Activated effector memory CD4-positive, alpha-beta T cell treated with Interleukin-2 at 50 U/mL for 16 hours (primary cell): ENCODE measurements around the gene HECTD4.
A peak's percentile ranks its signal among the peaks of the same experiment; 100 is the strongest.

ENCODE experiments used
- DNase-seq: peaks from one replicate; pipeline ENCODE4 v3.0.0-alpha.2; 2020

Gene HECTD4

DNA sequence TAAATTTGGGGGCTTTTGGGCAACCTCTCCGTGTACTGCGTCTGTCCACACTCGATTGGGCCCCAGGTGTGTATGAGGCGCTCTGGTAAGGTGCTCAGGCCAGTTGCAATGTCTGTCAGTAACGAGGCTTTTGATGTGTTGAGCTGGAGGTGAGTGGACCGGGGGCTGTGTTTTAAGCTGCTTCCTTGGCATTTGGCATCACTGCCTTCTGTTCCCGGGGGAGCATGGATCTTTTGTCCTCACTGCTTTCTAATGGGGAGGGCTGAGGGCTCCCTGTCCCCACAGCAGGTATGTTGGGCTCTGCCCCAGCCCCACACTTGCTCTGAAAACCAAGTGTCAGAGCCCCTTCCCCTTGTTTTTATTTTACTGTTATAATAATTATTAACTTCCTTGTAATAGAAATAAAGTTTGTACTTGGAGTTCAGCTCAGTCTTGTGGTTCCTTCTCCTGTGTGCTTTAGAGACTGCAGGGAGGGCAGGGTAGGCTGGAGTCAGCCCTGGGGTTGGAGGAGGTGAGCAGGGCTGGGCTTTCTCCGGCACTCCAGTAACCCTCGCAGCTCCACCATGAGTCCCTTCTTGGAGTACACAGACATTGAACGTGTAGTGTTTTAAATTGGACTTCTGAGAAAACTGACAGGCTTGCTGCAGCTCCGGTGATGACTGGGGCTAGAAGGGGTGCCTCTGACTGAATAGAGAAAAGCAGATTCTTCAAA, 228.9 kb downstream of the HECTD4 start:
- DNase-seq: no peak

DNA sequence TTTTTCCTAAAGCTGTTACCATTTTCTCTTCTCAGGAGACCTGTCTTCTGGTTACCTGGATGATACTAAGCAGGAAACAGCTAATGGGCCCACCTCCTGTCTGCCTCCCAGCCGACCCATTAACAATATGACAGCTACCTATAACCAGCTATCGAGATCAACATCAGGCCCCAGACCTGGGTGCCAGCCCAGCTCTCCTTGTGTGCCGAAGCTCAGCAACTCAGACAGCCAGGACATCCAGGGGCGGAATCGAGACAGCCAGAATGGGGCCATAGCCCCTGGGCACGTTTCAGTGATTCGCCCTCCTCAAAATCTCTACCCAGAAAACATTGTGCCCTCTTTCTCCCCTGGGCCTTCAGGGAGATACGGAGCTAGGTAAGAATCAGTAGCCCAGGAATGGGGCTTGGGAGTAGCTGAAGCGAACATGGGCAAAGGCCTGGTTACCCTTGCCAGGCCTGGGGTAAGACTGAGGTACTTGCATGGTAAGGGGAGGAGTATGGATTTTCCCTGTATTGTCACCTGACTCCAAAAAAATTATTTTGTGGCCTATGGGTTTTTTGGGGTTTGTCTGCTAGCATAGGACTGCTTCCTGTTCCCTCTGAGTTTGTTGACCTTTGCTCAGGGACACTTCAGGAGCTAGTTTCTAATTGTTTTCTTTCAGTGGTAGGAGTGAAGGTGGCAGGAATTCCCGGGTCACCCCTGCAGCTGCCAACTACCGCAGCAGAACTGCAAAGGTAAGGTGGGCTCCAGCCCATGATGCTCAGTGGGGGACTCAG, 230.3 kb downstream of the HECTD4 start:
- no peak for DNase-seq

DNA sequence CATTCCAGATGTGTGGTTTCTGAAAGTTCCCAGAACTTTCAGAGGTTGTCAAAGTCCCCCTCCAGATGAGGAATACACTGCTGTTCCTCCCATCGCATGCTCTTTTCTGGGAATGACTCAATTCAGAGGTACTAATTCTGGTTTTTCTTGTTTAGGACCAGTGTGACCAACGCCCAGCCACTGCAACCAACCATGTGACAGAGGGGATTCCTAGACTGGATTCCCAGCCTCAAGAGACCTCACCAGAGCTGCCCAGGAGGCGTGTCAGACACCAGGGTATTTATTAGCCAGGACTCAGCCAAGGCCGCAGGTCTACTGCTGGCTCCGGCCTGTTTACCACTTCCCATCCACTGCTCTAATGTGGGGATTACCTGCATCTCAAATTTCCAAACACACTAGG, 232.6 kb downstream of the HECTD4 start:
- no peak for DNase-seq

DNA sequence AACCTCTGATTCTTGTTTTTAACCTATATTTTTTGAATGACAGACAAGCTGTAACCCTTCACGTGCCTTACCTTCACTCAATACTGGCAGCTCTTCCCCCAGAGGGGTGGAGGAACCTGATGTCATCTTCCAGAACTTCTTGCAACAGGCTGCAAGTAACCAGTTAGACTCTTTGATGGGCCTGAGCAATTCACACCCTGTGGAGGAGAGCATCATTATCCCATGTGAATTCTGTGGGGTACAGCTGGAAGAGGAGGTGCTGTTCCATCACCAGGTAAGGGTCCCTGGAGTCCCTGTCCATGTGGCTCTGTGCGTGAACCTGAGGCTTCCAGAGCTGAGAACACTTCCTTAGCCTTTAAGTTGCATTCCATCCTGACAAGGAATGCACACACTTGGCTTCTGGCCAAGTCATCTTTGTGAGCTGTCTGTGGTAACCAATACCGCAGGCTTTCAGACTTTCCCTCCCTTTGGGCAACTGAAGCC, 234.2 kb downstream of the HECTD4 start:
- no peak for DNase-seq

DNA sequence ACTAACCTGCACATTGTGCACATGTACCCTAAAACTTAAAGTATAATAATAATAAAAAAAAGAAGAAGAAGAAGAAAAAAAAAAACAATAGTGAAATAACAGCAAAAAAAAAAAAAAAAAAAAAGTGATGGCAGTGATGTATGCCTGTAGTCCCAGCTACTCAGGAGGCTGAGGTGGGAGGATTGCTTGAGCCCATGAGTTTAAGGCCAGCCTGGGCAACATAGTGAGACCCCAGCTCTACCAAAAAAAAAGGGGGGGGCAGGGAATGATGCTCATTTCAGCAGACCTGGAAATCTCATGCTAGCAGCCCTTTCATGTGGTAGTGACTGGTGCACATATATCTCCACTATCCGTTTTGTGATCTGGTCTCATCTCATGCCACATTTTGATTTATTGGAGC, 236.1 kb downstream of the HECTD4 start:
- no peak for DNase-seq

DNA sequence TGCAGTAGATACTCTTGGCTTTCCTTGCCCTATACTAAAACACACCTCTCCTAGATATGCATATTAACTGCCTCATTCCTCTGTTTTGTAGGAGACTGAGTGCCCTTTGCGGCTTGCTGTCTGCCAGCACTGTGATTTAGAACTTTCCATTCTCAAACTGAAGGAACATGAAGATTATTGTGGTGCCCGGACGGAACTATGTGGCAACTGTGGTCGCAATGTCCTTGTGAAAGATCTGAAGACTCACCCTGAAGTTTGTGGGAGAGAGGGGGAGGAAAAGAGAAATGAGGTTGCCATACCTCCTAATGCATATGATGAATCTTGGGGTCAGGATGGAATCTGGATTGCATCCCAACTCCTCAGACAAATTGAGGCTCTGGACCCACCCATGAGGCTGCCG, 241.5 kb downstream of the HECTD4 start:
- DNase-seq: no peak

DNA sequence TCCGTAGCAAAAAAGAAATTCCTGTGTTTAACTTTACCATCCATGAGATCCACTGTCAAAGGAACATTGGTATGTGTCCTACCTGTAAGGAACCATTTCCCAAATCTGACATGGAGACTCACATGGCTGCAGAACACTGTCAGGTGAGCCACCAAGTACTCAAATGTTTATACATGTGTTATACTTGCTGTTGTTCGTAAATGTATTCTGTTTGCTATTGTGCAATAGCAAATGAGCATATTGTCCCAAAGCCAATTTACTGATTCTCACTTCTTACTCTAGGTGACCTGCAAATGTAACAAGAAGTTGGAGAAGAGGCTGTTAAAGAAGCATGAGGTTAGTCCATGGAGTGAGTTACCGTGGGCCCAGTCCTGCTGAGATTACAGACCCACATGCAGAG, 247.5 kb downstream of the HECTD4 start:
- DNase-seq: no peak

DNA sequence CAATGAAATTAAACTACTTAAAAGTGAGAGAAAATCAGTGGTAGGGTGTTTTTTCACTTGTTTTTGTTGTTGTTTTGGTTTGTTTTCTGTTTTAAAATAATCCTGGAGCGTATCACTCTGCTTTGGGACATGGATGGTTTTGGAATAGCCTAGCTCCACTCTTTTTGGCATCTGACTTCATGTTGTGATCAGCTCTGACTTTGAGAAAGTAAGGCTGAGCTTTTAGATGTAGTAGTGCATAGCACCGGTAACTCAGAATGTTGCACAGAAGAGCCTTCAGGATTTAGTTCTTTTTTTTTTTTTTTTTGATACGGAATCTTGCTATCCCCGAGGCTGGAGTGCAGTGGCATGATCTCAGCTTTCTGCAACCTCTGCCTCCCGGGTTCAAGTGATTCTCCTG, 248.8 kb downstream of the HECTD4 start:
- DNase-seq: no peak

DNA sequence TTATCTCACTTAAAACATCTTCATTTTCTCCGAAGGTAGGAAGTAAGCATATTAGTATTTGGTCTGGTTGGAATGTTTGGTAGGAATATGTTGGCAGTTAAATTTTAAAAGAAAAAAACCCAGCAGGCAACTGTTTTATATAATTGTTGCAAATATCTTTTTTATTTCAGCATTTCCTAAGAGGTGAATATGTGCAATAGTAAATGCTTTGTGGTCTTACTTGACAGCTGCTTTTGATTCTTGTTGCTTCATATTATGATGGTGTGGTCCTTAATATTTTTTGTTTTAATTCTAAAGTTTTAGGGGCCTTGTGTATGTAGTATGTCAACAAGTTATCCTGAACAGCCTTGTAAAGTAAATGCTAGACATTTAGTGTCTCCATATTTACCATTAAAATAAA, 250.5 kb downstream of the HECTD4 start:
- DNase-seq: no peak

DNA sequence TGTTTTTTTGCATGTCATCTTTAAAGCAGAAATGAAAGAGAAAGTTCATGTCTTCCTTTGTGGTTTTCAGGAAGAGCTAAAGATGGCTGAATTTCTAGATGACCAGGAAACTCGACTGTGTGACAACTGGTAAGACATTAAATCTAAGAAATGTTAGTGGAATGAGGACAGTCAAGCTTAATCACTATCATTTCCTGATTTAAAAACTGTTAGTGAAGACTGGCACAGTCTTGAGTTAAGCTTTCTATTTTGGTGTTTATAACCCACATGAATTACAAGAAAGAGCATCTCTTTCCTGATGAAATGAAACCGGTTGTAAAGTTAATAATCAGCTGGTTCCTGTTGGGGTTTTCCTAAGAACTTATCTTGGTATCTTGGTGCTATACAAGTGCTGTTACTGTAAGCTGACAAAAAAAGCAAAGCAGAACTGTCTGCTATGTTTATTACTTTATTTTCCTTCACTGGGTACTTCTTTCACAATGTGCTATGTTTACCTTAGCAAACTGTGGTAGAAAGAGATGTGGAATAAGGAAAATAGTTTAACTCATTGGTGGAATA, 251.7 kb downstream of the HECTD4 start:
- DNase-seq: no peak

DNA sequence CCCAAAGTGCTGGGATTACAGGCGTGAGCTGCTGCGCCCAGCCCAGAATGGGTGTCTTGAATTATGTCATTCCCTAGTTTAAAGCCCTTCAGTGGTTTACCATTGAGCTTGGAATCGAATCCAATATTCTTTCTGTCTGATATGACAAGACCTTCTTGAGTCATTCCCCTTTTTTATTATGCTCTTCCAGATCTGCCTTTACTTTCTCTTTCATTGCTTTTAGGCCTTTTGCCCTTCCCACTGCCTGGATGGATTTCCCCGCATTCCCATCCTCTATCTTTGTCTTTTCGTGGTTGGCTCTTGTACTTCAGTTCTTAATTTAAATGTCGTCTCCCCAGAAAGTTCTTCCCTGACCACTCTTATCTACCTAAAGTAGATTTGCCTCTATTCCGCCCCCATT, 255.3 kb downstream of the HECTD4 start:
- no peak for DNase-seq

DNA sequence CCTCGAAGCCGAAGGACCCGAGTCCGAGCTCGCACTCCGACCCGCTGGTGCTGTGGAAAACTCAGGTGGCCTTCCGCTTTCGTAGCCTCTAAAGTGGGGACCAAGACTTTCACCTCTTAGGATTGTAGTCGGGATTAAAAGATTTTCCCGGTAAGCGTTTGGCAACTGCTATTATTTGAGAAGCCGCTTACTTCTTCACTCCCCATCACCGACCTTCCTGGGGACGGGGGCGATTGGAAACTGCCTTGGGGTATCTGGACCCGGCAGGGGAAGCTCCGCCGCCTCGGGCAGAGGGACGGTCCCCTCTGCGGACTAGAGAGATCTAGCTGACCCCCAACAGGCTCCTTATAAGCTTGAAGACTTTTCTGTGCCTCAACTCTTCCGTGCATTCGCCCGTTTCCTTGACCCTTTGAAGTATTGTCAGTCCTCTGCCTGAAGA, 256.2 kb downstream of the HECTD4 start:
- DNase-seq: no peak

DNA sequence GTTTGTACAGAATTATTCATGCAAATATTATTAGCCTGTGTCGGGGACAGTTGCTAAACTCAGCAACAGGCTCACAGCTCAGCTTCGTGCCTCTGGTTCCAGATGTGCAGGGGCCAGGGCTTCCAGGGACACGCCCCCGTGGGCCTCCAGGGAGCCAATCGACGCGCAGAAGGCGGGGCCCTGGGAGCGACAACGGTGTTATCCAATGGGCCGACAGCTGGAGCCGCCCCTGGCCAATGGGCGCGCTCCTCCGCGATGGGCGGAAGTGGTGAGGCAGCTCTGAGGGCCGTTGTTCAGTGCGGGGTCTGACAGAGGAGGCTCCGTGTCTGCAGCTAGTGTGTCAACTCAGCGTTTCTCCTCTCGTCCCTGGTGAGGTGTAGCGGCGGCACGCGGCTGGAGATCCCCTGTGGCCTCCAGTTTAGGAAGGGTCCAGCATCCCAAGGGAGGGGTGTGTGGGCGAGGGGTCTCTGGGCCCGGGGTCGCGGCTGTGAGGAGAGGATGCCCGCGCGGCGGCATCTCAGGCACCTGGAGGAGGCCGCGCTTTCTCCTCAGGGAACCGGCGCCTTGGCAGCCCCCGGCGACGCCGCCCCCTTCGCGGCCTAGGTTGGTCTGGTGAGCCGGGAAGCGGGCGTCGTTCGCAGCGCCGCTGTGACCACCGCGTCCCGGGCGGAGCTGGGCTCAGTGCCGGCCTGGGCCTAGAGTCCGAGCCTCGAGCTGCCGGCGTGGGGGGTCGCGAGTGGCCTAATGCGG, 256.8 kb downstream of the HECTD4 start, which contains the start of gene TRAFD1:
Gene TRAFD1, plus strand, starts transcription at position 311 of the 750 bp plus-strand sequence. CDS start 4,963 bp downstream, outside the sequence.
- DNase-seq: peak; percentile 99

DNA sequence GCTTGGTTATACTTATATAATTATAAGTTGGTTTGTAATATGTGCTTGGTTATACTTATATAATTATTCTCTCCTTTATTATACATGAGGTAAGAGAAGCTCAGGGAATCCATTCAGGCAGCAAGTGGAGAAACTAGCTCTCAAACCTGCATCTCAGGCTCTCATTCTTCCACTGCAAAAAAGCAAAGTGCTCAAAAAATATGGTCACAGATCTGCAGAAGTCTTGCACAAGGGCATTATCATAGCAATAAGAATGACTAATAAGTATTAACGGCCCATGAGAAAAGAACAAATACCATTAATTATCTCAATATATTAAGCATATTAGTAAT, 257.3 kb downstream of the HECTD4 start:
- no peak for DNase-seq

DNA sequence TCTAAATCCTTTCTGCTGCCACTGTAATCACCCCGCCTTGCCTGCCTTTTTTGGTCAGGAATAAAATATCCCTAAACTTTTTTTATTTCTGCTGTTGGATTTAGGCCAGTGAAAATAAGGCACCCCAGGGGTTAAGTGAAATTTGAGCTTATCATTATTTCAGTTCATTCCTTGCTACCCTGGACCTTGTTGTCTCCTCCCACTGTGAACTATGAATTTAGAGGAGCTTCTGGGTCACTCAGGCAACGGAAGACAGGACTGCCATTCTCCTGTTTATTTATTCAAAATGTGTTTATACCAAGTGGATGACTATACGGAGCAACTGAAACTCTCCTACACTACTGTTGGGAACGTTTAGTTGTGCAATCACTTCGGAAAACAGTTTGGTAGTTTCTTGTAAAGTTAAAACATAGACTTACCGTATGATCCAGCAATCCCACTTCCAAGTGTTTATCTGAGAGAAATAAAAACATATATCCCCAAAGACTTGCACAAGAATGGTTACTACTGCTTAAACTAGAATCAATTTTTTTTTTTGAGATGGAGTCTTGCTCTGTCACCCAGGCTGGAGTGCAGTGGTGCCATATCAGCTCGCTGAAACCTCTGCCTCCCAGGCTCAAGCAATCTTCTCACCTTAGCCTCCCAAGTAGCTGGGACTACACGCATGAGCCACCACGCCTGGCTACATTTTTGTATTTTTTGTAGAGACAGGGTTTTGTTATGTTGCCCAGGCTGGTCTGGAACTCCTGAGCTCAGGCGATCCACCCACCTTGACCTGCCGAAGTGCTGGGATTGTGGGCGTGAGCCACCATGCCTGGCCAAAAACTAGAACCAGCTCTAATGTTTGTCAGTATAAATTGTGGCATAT, 259.2 kb downstream of the HECTD4 start:
- no peak for DNase-seq

DNA sequence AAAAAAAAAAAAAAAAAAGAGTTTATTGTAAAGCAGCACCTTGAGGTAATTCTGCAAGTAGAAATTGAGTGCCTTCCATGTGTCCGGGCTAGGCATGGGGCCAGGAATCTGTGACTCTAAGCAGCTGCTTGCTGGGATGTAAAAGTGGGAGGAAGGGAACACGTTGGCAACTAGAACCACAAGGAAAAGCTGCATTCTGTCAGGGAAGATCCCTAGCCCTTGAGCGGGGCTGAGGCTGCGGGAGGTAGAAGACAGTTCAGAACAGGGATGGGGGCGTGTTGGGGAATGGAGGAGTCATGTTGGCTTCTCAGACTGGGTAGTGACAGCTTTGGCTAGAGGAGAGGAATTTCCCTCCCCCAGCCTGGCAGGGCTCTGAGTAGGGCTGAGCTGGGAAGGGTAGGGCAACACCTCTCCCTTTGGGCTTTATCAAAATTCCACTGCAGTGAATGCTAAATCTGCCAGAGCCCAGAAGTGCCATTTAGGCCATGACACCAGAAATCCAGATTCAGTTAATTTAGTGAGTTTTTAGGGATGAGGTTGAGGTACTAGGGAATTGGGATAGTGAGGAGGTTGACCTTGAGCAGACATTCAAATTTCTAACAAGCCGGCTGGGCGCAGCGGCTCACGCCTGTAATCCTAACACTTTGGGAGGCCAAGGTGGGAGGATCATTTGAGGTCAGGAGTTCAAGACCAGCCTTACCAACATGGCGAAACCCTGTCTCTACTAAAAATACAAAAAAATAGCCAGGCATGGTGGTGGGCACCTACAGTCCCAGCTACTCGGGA, 260.3 kb downstream of the HECTD4 start:
- no peak for DNase-seq

DNA sequence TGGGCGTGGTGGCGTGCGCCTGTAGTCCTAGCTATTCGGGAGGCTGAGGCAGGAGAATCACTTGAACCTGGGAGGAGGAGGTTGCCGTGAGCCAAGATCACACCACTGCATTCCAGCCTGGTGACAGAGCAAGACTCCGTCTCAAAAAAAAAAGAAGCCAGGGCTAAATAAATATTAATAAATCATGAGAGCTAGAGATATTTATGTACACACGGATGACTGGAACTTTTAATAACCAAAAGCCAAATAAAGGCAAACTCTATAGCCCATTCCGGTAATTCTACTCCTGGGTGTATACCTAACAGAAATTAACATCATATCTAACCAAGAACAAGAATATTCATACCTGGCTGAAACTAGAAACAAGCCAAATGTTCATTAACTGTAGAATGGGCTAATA, 264.5 kb downstream of the HECTD4 start:
- no peak for DNase-seq

DNA sequence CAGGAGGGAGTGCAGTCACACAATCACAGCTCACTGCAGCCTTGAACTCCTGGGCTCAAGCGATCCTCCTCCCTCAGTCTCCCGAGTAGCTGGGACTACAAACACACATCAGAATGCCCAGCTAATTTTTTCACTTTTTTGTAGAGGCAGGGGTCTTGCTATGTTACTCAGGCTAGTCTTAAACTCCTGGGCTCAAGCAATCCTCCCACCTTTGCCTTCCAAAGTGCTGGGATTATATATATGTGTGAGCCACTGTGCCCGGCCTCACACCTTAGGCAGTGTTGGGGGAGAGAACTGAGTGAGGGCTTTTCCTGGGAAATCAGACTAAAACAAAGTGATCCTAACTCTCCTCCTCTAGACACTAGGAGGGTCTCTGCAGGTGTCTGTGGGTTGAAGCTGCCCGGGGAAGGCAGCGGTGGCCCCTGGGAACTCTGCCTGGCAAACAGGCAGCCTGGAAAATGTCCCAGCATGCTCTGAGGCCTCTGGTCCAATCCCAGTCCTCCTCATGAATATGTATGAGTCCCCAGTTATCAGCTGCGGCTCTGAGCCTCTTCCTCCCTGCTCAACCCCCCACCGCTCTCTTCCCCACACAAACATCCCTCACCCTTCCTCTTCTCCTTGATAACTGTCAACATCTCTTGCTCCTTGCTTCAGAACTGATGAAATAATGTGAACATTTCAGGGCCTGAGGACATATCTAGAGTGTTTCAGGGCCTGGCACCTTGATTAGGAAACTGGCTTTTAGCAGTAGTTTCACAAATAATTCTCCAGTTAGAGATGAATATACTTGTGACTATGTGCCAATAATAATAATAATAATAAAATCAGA, 265.8 kb downstream of the HECTD4 start:
- DNase-seq: no peak

DNA sequence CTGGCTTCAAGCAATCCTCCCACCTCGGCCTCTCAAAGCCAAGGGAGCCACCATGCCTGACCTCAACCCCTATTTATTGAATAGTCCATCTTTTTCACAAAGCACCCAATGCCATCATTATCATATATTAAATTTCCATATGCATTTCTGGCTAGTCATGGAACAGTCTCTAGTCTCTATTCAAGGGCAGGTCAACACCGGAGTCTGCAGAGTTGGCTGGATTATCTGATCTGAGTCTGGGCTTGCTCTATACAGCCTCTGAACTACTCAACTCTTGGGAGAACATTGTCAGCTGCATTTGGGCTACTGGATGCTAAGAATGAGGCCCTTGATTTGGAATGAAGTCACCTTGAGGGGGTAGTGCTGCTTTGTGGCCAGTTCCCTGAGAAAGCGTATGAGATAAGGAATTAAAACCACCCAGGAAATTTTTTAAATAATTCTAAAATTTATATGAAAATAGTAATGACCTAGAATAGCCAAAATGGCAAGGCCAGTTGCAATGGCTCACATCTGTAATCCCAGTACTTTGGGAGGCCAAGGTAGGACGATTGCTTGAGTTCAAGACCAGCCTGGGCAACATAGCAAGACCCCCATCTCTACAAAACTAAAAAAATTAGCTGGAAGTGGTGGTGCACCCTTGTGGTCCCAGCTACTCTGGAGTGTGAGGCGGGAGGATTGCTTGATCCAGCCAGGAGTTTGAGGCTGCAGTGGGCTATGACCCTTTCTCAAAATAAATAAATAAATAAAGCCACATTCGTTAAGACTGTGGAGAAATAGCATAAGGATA, 266.8 kb downstream of the HECTD4 start:
- no peak for DNase-seq
